CD1c-positive myeloid dendritic cell (primary cell): Measurements from ENCODE around the gene MIPEP.

Source experiments
- DNase-seq: peaks from one replicate; pipeline ENCODE4 v3.0.0-alpha.2; 2016; ENCODE audit errors: extremely low spot score

Gene MIPEP

DNA sequence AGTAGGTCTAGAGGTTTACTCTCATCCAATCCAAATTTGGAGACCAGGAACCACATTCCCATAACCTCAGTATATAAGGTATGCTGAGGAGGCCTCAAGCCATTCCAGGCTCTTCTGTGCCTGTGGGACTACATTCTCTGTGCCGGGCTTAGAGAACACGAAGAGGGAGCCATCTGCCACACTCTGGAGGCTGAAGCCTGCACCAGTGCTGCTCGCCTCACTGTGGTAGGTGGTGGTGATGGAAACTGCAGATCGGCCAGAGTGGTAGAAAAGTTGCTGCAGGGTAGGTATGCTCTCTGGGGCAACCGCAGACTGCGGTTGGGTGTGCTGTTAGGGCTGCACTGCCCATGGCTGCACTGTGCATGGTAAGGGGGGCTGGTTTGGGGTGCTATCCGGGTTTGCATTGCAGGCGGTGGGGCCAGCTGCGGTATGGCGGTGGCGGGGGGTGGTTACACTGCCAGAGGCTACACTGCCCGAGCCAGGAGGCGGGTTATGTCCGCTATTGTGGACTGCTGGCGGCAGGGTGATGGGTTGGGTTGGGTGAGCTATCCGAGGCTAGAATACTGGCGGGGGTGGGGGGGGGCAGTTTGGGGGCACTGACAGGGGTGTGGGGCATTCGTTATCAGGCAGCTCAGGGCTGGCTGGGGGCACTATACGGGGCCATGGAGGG, 174.0 kb downstream of the MIPEP start:
- no peak for DNase-seq

DNA sequence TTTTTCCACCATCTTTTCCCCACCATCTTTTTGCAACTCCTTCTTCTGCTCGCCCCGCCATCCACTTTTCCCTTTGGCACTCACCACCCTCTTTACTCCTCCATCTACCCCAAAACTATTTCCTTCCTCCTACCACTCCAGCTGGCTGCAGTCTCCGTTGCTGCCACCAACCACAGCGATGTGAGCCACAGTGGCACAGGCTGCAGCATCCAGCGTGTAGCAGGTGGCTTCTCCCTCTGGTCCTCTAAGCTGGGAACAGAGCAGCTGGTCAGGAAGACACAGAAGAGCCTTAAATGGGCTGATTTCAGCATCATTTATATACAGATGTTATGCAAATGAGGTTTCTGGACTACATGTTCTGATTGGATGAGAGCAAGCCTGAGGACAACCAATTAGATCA, 174.5 kb downstream of the MIPEP start:
- no peak for DNase-seq

DNA sequence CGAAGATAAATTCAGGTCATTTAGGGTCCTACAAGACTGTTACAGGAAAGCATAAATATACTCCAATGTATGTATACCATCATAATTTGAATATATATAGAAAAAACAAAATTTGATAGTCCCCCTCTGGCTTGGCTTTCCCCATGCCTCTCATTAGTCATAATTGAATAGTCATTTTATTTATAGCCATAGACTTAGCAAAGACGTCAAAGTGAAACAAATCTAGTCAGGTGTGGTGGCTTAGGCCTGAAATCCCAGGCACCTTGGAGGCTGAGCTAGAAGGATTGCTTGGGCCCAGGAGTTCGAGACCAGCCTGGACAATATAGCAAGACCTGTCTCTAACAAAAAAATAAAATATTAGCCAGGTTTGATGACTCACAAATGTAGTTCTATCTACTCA, 177.8 kb downstream of the MIPEP start:
- no peak for DNase-seq

DNA sequence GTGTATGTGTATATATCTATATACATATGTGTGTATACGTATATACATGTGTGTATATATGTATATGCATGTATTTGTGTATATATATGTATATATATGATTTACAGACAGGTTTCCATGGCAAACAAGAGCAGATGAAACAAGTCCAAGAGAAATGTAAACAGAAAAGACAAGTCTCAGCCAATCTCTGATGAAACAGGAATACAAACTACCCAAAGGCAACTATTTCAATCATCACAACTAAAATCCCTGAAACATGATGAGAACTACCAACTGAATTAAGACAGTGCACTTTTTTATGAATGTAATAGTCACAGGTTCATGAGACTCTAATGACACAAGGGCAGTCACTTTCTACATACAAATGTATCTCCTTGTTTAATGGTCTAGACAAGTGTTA, 178.8 kb downstream of the MIPEP start:
- no peak for DNase-seq

DNA sequence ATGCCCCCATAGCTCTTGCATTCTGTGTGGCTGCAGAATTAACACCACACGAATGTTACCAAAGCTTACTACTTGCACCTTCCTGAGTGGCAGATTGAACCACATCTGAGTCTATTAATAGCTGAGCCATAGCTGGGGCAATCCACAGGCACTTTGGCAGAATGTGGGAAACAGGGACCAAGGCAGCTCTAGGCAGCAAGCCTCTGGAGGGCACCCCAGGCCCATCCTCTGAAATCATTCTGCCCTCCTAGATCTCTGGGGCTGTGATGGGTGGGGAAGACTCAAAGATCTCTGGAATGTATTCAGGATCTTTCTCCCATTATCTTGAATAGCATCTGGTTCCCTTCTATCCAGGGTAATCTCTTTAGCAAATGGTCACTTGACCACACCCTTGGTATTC, 179.7 kb downstream of the MIPEP start:
- DNase-seq, result no peak

DNA sequence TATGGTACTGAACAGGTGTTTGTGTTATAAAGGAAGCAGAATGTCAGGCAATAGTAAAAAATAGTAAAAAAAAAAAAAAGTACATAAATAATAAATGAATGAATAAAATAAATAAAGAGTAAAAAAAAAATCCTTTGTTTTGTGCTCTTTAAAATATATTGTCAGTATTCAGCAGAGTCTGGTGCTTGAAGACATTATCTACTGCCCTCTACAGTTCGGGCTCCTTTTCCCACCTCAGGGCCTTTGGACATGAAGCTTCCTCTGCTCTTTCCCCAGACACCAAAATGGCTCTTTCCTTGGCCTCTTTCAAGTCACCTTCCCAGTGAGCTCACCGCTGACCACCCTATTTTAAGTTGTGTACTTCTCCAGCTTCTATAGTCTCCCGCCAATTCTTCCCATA, 181.5 kb downstream of the MIPEP start:
- DNase-seq, result no peak

DNA sequence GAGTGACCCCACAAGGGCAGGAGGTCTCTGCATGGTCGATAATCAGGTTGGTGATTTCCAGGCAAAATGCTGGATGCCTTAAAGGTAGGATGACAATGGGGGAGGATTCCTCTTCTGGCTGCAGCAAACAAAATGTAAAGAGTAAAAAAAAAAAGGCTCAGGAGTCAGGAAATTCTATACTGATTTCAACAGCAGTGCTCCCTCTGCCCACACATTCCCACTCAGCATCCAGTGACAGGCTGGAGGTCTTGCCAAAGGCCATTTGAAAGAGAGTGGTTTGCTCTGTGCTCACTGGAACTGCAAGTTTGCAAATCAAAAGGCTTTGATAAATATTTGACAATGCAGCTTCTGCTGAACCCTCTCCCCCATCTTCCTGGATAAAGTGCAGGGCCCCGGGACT, 183.6 kb downstream of the MIPEP start:
- DNase-seq, result no peak

DNA sequence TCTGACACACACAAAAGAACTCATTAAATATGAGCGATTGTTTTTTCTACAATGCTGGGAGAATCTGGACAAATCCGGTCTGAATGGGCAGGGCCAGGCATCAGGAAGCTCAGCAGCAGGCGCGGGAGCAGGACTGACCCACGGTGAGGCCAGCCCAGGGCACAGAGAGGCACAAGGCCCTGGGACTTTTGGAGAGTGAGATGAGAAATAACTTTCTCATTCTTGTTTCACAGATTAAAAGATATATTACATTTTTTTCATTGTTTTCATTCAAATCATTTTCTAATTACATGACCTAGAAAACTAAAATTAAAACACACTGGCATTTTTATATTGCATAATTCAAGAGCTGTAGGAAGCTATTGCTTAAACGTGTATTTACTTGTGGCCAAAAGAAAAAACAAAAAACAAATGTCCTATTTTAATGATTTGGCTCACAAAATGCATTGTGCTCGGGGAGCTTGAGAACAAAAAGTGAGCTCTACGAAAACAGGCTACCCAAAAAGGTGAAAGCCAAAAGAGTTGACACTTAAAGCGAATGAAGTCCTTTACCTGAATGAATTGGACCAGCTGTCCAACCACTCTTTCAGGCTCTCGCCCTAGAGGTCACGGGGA, 185.8 kb downstream of the MIPEP start:
- no peak for DNase-seq

DNA sequence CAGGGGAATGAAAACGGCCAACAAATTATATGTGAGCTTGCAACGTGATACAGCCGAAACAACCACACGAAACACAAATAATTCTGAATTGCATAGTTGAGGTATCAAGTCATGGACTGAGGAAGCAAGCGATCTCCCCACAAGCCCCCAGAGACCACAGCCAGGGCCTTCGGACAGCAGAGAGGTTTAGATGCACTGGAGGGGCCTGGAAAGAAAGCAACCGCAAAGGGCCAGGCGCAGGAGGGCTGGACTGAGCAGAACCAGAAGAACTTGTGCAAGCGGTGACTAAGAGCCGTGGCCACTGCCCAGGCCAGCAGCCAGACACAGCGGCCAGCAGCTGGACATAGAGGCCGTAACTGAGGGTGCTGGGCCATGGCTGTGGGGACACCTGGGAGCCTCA, 187.6 kb downstream of the MIPEP start:
- DNase-seq, result no peak

DNA sequence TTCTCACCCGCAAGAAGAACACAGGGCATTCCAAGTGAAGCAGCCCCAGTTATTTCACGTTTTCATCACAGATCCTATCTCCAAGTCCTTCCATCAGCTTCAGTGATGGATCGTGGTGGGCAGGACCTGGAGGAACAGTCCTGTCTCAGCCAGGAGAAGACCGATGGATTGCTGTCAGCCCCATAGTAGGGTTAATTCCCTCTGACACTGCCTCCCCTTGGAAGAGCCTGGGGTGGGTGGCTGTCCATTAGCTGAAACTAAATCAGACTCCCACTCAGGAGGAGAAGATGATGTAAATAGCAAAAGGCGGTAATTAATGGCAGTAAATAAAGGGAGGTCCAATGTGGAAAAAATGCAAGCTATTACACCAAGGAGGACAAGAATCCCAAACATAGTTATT, 188.0 kb downstream of the MIPEP start:
- DNase-seq, result no peak

DNA sequence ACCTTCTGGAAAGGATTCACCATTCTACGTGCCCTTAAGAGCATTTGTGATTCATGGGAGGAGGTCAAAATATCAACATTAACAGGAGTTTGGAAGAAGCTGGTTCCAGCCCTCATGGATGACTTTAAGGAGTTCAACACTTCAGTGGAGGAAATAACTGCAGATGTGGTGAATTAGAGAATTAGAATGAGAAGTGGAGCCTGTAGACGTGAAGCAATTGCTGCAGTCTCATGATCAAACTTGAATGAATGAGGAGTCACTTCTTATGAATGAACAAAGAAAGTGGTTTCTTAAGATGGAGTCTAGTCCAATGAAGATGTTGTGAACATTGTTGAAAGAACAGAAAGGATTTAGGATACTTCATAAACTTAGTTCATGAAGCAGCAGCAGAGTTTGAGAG, 189.9 kb downstream of the MIPEP start:
- DNase-seq, result no peak

DNA sequence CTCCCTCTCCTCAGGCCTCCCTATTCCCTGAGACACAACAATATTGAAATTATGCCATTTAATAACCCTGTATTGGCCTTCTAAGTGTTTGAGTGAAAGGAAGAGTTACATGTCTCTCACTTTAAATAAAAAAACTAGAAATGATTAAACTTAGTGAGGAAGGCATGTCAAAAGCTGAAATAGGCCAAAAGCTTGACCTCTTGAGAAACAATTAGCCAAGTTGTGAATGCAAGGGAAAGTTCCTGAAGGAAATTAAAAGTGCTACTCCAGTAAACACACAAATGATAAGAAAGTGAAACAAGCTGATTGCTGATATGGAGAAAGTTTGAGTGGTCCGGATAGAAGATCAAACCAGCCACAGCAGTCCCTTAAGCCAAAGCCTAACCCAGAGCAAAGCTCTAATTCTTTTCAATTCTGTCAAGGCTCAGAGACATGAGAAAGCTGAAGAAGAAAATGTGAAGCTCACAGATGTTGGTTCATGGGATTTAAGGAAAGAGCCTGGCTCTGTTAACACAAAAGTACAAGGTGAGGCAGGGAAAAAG, 191.4 kb downstream of the MIPEP start:
- DNase-seq, result no peak

DNA sequence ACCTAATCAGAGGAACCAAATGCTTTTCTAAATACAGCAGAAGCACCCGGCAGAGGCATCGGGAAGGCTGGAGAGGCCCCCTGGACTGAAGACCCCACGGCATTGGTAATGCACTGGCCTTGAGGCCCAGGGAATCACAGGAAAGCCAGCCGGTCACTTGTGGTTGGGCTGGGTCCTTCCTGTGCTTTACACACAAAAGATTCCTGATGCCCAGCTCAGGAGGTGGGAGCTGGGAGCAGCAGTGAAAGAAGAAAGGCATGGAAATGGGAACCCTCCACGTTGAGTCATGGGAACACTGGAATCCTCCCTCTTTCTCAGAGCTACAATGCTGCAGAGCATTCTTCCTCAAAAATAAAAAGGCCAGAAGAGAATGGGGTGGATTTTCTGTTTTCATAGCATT, 192.6 kb downstream of the MIPEP start:
- DNase-seq, result no peak

DNA sequence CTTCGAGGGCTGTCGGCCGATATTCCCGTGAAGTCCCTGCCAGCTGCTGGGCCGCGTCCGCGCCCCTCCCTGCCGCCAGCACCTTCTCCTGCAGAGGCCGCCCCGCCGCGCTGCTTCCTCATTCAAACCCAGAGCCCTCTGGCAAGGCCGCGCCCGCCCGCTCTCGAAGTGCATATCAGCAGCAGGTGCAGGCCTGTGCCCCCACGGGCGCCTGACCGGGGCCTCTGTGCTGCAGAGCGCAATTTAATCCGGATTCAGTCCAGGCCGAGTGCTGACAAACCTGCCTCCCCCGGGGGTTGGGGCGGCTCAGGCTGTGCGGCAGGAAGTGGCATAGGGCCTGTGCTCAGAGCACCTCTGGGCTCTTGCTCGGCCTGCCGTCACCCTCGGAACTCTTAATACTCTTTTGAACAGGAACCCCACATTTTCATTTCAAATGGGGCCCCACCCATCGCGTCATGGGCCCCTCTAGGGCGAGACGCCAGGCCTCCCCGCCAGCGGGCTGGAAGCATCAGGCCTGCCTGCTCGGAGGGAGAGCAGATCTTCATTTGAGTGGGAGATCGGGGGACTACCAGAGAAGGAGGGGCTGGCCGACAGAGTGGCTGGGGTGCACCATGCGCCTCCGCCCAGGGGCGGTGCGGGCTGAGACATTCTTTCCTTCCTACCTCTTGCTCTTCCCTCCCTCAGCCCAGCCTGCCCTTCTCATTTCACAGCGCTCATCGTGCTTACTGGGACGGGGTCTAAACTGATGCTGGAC, 193.3 kb downstream of the MIPEP start:
- DNase-seq, result peak; percentile 10

DNA sequence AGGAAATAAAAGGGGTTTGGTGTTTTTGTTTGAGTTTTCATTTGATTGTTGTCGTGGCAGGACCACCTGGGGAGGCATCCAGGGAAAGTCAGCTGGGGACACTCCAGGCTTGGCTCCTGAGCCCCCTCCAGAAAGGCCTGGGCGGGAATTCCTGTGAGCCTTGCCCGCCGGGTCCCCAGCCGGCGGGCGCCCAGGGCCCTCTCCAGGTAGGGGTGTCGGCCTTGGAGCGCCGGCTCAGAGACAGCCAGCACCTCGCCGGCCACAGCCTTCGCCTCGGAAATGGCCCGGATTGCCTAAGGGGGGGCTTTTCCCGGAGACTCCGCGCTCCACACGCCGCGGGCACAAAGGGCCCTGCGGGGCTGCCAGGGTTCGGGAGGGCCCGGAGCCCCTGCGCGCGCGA, 194.0 kb downstream of the MIPEP start:
- no peak for DNase-seq

DNA sequence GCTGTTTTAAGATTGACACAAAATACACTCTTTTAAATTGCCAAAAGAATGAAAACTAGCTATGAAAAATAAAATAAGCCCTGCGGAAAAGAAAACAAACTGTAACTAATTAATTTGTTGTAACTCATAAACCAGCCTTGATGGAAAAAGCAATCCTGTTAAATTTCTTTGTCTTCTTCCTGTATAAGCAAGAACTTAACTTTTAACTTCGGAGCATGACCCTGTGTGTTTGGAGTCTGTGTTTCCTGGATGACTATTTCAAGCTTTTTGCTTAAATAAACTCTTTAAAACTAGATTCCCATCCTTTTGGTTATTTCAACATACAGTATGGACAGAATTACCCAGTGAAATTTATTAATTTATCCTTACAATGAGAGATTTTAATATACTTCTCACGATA, 196.4 kb downstream of the MIPEP start:
- no peak for DNase-seq

DNA sequence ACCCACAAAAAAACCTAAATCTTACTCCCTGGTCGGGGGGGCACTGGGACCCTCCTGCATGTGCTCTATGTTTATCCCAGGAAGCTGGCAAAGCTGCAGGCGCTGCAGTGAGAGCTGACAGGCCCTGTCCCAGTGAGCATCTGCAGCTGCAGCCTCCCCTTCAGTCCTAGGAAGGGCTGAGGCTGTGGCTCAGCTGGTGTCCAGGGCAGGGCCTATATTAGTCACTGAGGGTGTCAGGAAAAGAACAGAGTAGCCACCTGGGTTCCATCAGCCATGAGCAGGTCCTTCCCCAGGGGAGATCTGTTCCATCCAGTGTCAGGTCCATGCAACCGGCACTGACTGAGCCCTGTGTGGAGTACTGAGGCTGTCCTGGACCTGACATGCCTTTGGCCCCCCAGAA, 198.5 kb downstream of the MIPEP start:
- no peak for DNase-seq

DNA sequence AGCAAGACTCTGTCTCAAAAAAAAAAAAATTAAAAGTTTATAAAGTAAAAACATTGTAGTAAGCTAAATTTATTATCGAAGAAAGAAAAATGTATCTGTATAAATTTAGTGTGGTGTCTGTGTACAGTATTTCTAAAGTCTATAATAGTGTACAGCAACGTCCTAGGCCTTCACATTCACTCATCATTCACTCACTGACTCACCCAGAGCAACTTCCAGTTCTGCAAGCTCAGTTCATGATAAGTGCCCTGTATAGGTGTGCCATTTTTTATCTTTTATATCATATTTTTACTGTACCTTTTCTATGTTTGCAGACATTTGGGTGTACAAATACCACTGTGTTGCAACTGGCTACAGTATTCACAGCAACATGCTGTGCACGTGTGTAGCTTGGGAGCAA, 200.9 kb downstream of the MIPEP start:
- DNase-seq, result no peak

DNA sequence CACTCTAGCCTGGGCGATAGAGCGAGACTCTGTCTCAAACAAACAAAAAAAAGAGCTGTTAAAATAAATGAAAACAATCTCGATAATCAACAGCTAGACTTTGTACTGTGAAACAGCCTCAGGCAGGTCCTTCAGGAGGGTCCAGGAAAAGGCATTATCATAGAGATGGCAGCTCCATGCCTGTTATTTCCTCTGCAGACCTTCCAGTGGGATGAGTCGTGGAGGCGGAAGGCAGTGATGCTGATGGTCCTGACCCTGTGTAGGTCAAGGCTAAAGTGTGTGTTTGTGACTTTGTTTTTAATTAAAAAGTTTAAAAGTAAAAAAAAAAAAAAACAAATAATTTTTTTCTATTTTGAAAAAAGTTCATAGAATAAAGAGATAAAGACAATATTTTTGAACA, 201.6 kb downstream of the MIPEP start:
- no peak for DNase-seq

DNA sequence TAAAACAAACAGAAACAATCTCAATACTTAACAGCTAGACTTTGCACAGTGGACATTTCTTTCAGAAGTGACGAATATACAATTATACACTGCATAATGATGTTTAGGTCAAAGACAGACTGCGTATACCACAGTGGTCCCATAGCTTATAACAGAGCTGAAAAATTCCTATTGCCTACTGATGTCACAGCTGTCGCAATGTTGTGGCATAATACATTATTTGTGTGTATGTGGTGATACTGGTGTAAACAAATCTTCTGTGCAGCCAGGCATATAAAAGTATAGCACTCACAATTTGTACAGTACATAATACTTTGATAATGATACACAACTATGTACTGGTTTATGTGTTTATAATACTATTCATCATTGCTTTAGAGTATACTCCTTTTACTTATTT, 202.3 kb downstream of the MIPEP start:
- DNase-seq, result no peak

DNA sequence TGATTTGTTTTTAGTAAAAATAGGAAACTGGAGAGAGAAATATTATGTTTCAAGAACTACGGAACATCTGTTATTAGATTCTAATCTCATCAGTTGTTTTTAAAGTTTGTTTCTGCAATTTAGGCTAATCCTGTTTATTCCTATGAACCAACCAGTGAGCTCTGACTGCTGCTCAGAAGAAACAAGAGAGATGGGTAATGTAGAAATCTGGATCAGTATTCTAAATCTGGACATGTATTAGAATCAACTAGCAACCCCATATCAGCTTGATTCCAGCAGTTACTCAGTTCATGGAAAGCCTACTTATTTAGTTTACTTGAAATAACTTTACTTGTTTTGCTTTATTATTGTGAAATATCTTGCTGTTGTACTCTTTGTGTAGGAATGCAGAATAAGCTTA, 203.8 kb downstream of the MIPEP start:
- no peak for DNase-seq

DNA sequence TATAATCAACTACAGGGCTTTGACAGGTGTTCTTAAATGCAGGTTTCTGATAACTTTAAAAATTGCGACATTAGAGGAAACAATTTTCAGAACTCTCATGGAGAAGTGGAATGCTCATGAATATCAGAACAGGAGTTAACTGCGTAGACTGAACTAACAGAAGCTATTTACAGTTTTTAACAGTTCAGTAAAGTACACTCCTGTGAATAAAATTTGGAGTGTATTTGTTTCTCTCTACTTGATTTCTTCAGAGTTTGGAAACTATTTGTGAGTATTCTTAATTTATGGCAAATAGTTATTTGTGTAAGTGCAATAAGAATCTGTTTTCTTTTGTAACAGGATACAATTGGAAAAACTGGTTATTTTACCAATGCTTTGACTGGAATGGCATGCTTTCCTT, 204.6 kb downstream of the MIPEP start:
- no peak for DNase-seq

DNA sequence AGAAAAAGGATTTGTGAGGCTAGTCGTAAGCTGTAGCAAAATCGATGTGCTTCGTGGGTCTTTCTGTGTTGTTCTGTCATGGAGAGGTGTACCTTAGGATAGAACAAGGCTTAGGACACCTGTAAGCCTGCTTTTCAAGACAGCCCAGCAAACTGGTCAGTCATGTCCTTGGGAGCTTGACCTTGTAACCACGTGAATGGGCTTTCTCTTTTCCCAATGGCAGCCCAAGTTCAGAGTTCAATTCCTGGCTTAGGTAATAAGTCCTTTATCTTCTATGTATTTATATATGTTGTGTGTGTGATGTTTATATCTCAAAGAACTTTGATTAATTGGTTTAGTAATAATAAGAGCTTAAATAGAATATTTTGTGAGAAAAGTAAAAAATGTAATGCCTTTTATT, 206.1 kb downstream of the MIPEP start:
- DNase-seq, result no peak
